GM21390 (cell line): ENCODE data around the gene HID1.
"Not testable (repeated sequence)": the region's sequence is repeated elsewhere in the genome, so short reads cannot be mapped to it uniquely, and the experiment has no call there.

Experiments
- ATAC-seq: cut with Tn5 transposase; IDR thresholded peaks from one replicate; pipeline ENCODE4 v1.9.1; 2021; ENCODE audit not compliant: unreplicated experiment

HID1 gene, protein sequence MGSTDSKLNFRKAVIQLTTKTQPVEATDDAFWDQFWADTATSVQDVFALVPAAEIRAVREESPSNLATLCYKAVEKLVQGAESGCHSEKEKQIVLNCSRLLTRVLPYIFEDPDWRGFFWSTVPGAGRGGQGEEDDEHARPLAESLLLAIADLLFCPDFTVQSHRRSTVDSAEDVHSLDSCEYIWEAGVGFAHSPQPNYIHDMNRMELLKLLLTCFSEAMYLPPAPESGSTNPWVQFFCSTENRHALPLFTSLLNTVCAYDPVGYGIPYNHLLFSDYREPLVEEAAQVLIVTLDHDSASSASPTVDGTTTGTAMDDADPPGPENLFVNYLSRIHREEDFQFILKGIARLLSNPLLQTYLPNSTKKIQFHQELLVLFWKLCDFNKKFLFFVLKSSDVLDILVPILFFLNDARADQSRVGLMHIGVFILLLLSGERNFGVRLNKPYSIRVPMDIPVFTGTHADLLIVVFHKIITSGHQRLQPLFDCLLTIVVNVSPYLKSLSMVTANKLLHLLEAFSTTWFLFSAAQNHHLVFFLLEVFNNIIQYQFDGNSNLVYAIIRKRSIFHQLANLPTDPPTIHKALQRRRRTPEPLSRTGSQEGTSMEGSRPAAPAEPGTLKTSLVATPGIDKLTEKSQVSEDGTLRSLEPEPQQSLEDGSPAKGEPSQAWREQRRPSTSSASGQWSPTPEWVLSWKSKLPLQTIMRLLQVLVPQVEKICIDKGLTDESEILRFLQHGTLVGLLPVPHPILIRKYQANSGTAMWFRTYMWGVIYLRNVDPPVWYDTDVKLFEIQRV

GRCh38 chr17:74972107-74972972 lies at the start of gene HID1:
Gene HID1, minus strand, starts transcription at chr17:74972759. Its CDS starts 103 bp downstream, at chr17:74972656.
- ATAC-seq, result no peak

GRCh38 chr17:75020331-75021110 lies 48.0 kb upstream of the HID1 start:
- no peak for ATAC-seq

DNA sequence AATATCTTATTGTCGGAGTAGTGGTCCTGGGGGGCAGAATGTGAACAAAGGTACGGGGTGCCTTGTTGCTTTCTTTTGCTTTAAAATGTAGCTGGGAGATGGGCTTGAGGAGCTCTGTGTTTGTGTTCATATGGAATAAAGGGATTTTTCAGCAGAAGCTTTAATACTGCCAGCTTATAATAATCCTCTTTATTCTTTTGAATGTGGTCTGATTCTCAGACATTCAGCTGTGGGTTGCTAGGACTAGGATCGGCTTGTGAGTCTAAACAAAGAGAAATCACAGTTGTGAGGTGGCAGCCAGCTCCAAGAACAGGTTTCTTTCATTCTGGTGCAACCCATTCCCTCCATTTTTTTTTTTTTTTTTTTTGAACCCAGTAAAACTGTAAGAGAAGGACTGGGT lies 47.2 kb upstream of the HID1 start:
- ATAC-seq, result no peak

DNA sequence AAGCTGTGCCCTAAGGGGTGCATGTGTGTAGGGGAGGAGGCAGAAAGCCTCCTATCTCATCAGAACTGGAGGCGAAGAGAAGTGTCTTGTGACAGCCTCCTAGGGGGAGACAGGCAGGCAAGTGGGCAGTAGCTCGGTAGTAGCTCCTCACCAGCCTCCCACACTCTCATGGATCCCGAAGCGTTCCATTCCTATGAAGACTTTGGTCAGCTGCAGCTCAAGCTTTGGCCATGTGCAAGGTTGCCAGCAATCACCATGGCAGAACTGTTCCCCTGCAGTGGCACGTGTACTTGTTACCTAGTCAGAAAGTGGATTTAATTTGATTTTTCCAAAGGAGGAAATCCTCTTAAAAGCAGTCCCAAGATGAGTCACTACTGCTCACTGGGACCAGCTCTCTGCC lies 46.6 kb upstream of the HID1 start:
- no peak for ATAC-seq

DNA sequence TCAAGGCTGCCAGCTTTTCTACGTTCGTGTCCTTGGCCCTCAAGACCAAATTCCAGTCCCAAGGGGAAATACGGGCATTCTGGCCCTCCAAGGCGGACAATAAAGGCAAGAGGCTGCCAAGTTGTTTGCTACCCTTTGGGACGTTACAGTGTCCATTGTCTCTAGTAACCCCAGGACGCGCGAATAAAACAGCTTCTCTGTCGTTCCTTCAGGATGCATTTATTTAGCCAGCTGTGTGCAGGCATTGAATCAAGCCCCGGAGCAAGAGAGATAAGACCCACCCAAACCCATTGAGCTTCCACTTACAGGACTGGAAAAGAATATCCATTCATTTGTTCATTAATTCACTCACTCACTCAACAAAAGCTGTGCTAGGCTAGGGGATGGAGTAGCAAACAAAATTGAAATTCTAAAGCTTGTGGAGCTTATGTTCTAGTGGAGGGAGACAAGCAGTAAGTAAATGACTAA lies 40.6 kb upstream of the HID1 start:
- no peak for ATAC-seq

GRCh38 chr17:75012346-75013091 lies 40.0 kb upstream of the HID1 start, which contains the start of gene MRPL58:
Gene MRPL58, plus strand, starts transcription at chr17:75012670. Its CDS starts 17 bp downstream, at chr17:75012687.
- ATAC-seq, result peak; percentile 84

- ATAC-seq, result no peak
Observed at GRCh38 chr17:75012096-75012345, 39.5 kb upstream of the HID1 start.

- no peak for ATAC-seq
Observed at GRCh38 chr17:75011401-75012095, 39.0 kb upstream of the HID1 start.

DNA sequence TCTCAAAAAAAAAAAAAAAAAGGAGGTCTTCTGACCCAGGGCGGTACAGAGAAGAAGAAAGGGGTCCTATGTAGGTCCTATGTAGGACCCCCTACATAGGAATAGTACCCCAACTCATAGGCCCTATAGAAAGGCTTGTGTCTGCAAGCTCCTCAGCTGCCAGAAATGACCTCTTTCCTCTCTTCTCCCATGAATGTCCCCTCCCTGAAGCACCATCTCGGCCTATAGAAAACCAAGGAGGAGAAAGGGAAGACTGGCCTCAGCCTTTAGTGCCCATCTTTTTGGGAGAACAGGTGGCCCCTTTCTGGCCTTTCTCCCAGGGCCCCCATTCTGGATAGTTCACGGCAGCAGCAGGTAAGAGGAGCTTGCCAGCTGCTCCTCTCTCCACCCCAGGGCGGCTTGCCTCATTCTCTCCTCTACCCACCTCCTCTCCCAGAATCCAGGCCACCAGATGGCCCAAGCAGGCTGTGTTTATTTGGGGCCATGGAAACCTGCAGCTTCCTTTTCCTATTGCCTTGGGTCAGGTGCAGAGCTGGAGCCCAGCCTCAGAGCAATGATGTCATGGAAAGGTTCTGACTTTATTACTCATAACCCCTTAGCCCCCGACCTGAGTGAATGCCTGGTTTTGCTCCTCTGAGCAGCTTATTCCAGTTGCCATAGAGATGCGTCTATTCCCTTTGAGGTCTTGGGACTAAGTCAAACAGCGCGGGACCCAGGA lies 38.3 kb upstream of the HID1 start:
- ATAC-seq, result no peak

DNA sequence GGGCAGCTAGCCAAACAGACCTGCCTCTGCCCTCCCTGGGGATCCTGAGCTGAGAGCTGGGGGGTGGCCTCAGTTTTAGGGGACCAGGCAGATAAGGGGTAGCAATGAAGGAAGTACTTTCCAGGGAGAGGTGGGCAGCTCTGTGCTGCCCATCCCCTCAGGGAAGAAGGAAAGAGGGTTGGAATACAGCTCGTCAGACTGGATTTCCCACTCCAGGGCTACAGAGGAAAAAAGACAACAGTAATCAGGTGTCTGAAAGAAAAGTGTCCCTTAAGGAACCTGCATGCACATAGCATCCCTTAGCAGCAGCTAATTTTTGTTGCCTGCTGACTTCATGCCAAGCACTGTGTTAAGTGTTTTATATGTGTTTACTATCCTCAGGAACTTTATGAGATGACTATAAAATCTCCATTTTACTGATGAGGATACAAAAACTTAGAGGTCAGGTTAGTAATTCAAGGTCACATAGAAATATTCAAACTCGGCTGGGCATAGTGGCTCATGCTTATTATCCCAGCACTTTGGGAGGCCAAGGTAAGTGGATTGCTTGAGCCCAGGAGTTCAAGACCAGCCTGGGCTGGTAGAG lies 36.7 kb upstream of the HID1 start:
- ATAC-seq, result no peak

- ATAC-seq, result no peak
Observed at GRCh38 chr17:75008373-75008772, 35.8 kb upstream of the HID1 start.

DNA sequence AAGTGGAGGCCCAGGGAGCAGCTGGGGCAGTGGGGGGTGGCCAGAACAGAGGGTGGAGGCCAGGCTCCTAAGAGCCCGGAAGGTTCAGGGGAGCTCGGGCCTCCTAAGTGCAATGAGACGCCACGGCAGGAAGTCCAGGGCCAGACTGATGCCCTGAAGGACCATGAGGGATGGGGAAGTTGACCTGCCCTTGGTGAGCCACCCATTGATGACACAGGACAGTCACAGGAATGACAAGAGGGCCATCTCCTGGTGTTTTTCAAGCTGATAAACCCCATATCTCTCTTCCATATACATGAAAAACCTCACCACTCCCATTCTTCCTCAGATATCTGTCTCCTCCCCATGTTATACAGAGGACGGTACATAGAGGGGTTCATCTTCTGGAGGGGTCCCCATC lies 34.1 kb upstream of the HID1 start:
- ATAC-seq, result no peak

GRCh38 chr17:75006084-75006483 lies 33.5 kb upstream of the HID1 start:
- not testable (repeated sequence) for ATAC-seq

DNA sequence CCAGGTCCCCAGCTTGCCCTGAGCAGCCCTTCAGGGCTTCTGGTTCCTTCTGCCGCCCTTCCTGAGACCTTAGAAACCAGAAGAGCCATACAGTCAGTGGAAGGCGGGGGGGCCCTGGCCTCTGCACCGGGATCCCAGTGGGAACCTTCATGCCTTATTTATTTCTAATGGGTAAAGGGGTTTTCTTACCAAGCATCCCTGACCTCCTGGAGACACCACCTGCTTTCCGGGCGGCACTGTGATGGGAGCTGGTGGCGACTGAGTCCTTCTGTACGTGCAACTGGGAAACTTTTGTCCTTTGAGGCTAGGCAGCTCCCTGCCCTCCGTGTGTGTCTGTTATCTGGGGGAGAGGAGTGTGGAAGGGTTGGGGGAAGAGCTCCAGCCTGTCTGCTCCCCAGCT lies 32.7 kb upstream of the HID1 start:
- ATAC-seq, result no peak

DNA sequence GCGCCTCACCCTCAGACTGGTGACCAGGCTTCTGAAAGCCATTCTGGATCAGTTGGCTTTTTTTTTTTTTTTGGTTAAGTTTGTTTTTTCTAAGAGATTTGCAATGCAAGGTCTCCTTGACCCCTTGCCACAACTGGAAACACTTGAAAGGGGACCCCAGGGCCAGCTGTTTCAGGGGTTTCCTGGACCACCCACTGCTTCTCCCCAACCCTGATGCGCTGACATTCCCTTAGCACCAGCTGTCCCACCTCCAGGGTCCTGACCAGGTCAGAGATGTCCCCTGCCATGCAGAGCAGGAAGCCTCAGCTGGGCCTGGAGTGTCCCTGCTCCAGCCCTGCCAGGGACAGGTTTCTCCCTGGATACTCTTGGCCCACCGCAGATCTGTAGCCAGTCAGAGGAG lies 31.8 kb upstream of the HID1 start:
- ATAC-seq, result no peak

GRCh38 chr17:75003957-75004355 lies 31.4 kb upstream of the HID1 start:
- no peak for ATAC-seq

DNA sequence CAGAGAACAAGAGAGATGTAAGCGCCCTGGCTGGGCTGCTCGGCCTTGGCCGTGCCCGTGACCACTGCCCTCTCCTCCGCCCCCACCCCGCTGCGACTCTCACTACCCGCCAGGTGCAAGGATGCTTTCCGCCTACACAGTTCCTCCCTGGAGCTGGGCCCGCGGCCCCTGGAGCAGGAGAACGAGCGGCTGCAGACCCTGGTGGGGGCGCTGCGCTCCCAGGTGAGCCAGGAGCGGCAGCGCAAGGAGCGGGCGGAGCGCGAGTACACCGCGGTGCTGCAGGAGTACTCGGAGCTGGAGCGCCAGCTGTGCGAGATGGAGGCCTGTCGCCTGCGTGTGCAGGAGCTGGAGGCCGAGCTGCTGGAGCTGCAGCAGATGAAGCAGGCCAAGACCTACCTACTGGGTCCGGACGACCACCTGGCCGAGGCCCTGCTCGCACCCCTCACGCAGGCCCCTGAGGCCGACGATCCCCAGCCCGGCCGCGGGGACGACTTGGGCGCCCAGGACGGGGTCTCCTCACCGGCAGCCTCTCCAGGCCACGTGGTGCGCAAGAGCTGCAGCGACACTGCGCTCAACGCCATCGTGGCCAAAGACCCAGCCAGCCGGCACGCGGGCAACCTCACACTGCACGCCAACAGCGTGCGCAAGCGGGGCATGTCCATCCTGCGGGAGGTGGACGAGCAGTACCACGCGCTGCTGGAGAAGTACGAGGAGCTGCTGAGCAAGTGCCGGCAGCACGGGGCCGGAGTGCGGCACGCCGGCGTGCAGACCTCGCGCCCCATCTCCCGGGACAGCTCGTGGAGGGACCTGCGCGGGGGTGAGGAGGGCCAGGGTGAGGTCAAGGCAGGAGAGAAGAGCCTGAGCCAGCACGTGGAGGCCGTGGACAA lies 30.8 kb upstream of the HID1 start:
- no peak for ATAC-seq
